Progenitor cell of endocrine pancreas (in vitro differentiated cells): ENCODE results near the gene ITGAL. TPM values are rescaled to one million over a fixed set of nuclear protein-coding genes. Genes with fewer than 3 reads are reported as not detected.

Experiments
- DNase-seq: peaks from one replicate; pipeline ENCODE4 v3.0.0; 2021; ENCODE audit warnings: low spot score; ENCODE audit not compliant: unreplicated experiment
- H3K27ac Mint-ChIP-seq: 2 replicates; pipeline ENCODE4 v1.8.0; 2021; ENCODE audit warnings: mild to moderate bottlenecking, moderate library complexity, mixed read lengths
- H3K27me3 Mint-ChIP-seq: 2 replicates; pipeline ENCODE4 v1.8.0; 2021; ENCODE audit warnings: mixed read lengths
- H3K36me3 Mint-ChIP-seq: 2 replicates; pipeline ENCODE4 v1.8.0; 2022; ENCODE audit warnings: mixed read lengths; ENCODE audit not compliant: insufficient read depth
- H3K4me1 Mint-ChIP-seq: 2 replicates; pipeline ENCODE4 v1.8.0; 2021; ENCODE audit warnings: low read depth, mixed read lengths
- H3K4me3 Mint-ChIP-seq: 2 replicates; pipeline ENCODE4 v1.8.0; 2021; ENCODE audit warnings: low read depth, mild to moderate bottlenecking, moderate library complexity, mixed read lengths
- H3K9me3 Mint-ChIP-seq: 2 replicates; pipeline ENCODE4 v1.8.0; 2021; ENCODE audit warnings: low read depth, mixed read lengths
- total RNA-seq: library from RNA; stranded (reverse); gene quantifications from 2 replicates; pipeline ENCODE4 v1.2.1, GENCODE V29; 2021
- TF ChIP-seq, protein P1 (sequence below): fragments of 200-600 bp; sonication (generic); IDR thresholded peaks from one replicate; pipeline ENCODE4 v1.5.0; 2021; ENCODE audit warnings: antibody characterized with exemption, mild to moderate bottlenecking; ENCODE audit not compliant: unreplicated experiment

Gene ITGAL
- total RNA-seq, 1 donor from 2014 or later: 0.53 TPM

DNA sequence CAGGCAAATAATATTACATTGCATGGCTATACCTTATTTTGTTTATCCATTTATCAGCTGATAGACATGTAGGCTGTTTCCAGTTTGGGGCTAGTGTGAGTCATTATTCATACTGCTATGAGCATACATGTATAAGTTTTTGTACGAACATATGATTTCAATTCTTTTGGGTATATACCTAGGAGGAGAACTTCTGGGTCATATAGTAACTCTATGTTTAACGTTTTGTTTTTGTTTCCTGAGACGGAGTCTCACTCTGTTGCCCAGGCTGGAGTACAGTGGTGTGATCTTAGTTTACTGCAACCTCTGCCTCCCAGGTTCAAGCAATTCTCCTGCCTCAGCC, 2.4 kb upstream of the ITGAL start:
- Mint-ChIP-seq H3K4me1 (no peaks in the 10 kb centered on the region), H3K27ac (no peak overlapping the region), H3K27me3 (no peaks in the 10 kb centered on the region), H3K4me3 (no peak overlapping the region), H3K9me3 (no peaks in the 10 kb centered on the region), H3K36me3 (no peaks in the 10 kb centered on the region)
- TF ChIP-seq, protein P1, sequence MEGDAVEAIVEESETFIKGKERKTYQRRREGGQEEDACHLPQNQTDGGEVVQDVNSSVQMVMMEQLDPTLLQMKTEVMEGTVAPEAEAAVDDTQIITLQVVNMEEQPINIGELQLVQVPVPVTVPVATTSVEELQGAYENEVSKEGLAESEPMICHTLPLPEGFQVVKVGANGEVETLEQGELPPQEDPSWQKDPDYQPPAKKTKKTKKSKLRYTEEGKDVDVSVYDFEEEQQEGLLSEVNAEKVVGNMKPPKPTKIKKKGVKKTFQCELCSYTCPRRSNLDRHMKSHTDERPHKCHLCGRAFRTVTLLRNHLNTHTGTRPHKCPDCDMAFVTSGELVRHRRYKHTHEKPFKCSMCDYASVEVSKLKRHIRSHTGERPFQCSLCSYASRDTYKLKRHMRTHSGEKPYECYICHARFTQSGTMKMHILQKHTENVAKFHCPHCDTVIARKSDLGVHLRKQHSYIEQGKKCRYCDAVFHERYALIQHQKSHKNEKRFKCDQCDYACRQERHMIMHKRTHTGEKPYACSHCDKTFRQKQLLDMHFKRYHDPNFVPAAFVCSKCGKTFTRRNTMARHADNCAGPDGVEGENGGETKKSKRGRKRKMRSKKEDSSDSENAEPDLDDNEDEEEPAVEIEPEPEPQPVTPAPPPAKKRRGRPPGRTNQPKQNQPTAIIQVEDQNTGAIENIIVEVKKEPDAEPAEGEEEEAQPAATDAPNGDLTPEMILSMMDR: no peak
- no peak for DNase-seq

DNA sequence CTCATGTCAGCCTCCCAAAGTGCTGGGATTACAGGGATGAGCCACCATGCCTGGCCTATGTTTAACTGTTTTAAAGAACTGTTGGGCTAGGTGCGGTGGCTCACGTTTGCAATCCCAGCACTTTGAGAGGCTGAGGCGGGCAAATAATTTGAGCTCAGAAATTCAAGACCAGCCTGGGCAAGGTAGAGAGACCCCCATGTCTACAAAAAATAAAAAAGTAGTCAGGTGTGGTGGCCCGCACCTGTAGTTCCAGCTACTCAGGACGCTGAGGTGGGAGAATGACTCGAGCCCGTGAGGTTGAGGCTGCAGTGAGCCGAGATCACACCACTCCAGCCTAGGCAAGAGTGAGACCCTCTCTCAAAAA, 1.9 kb upstream of the ITGAL start:
- DNase-seq: no peak
- Mint-ChIP-seq H3K36me3 (no peaks in the 10 kb centered on the region), H3K4me3 (no peak overlapping the region), H3K4me1 (no peaks in the 10 kb centered on the region), H3K27ac (no peak overlapping the region), H3K9me3 (no peaks in the 10 kb centered on the region), H3K27me3 (no peaks in the 10 kb centered on the region)
- TF ChIP-seq, protein P1: no peak

DNA sequence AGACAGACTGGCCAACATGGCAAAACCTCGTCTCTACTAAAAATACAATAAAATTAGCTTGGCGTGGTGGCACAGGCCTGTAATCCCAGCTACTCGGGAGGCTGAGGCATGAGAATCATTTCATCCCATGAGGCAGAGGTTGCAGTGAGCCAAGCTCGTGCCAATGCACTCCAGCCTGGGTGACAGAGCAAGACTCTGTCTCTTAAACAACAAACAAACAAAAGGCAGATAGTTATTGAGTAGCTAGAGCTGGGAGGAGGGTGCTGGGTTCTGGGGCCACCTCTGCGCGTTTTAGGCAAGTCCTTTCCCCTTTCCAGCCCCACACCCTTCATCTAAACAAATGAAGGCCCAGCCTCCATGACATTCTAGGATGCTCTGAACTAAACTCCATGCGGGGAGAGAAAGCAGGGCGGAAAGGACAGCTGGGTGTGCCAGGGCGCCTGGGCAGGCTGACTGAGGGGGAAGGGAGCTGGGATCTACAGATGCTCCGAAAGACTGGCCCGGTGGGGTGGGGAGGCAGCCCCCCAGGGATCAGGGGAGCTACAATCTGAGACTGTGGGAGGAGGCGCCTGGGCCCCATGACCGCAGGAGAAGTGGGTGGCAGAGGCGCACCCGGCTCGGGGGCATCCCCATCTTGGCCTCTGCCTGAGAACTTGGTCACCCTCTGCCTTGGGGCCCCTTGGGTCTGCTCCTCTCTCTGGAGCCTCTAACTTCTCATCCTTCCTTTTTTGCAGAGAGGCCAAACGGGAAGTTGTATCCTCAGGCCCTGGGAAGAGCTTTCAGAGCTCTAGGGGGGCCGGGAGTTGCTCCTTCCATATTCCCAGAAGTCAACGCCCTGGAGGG, 910 bp downstream of the ITGAL start:
- TF ChIP-seq, protein P1: no peak

DNA sequence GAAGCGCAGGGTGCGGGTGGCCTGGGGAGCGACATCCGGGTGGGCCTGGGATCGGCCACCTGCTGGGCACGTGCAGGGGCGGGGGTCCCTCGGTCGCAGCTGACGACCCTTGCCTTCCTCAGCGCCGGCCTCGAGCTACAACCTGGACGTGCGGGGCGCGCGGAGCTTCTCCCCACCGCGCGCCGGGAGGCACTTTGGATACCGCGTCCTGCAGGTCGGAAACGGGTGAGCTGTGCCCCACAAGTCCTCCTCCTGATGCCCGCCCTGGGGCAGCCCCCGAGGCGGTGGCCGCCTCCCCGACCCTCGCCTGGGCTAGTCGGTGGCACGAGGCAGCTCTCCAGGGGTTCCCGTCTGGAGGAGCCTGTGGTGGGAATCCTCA, 1.5 kb downstream of the ITGAL start:
- no peaks in the 10 kb centered on the region for H3K36me3 Mint-ChIP-seq
- H3K4me3 Mint-ChIP-seq: no peak overlapping the region
- no peak overlapping the region for H3K27ac Mint-ChIP-seq

More for the DNA sequence above, 910 bp downstream of the ITGAL start:
- DNase-seq: no peak
- no peak overlapping the region for H3K27ac Mint-ChIP-seq
- H3K9me3 Mint-ChIP-seq: no peaks in the 10 kb centered on the region
- no peaks in the 10 kb centered on the region for H3K27me3 Mint-ChIP-seq
- no peaks in the 10 kb centered on the region for H3K36me3 Mint-ChIP-seq
- no peaks in the 10 kb centered on the region for H3K4me1 Mint-ChIP-seq
- H3K4me3 Mint-ChIP-seq: no peak overlapping the region

DNA sequence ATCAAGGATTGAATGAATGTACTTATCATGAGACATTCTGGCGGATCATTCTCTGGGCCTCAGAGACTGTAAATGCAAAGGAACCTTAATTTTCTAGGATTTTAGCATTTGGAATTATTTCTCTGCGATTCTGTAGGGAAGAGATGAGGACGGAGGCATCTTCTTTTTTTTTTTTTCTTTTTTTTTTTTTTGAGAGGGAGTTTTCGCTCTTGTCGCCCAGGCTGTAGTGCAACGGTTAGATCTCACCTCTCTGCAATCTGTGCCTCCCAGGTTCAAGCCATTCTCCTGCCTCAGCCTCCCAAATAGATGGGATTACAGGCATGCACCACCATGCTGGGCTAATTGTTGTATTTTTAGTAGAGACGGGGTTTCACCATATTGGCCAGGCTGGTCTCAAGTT, 2.1 kb downstream of the ITGAL start:
- no peaks in the 10 kb centered on the region for H3K4me1 Mint-ChIP-seq
- H3K4me3 Mint-ChIP-seq: no peak overlapping the region
- TF ChIP-seq, protein P1: no peak
- no peak overlapping the region for H3K27ac Mint-ChIP-seq
- no peaks in the 10 kb centered on the region for H3K27me3 Mint-ChIP-seq
- no peak for DNase-seq
- H3K9me3 Mint-ChIP-seq: no peaks in the 10 kb centered on the region
- H3K36me3 Mint-ChIP-seq: no peaks in the 10 kb centered on the region

More for the DNA sequence above, 1.5 kb downstream of the ITGAL start:
- no peaks in the 10 kb centered on the region for H3K9me3 Mint-ChIP-seq
- DNase-seq: no peak
- no peaks in the 10 kb centered on the region for H3K27me3 Mint-ChIP-seq
- TF ChIP-seq, protein P1: no peak
- H3K4me1 Mint-ChIP-seq: no peaks in the 10 kb centered on the region
